Vagina (tissue), 2 donors: Measurements from ENCODE around the gene PLCB2. TPM values are rescaled to one million over a fixed set of nuclear protein-coding genes. Genes with fewer than 3 reads are reported as not detected.

Experiments used
- DNase-seq, 2 donors: peaks; one replicate each; pipeline ENCODE4 v3.0.0-alpha.2; 2017; ENCODE audit errors: extremely low spot score in 2 of 2
- H3K27ac ChIP-seq: fragments of 200-600 bp; sonication (generic); one replicate; pipeline ENCODE4 v1.5.1; 2019
- H3K27me3 ChIP-seq: fragments of 200-600 bp; sonication (generic); one replicate; pipeline ENCODE4 v1.5.1; 2019
- H3K36me3 ChIP-seq, 2 donors: fragments of 200-600 bp; sonication (generic); one replicate each; pipeline ENCODE4 v1.5.1; 2017 to 2019
- H3K4me1 ChIP-seq: fragments of 200-600 bp; sonication (generic); one replicate; pipeline ENCODE4 v1.5.1; 2019
- H3K4me3 ChIP-seq, 2 donors: fragments of 200-600 bp; sonication (generic); 1 replicate in 1 of 2; 2 replicates in 1 of 2; pipeline ENCODE4 v1.5.1; 2016 to 2019
- H3K9me3 ChIP-seq: fragments of 200-600 bp; sonication (generic); one replicate; pipeline ENCODE4 v1.5.1; 2019
- POLR2A ChIP-seq, 2 donors: fragments of 450-650 bp; IDR thresholded peaks; one replicate each; pipeline ENCODE4 v1.6.1; 2017; ENCODE audit warnings: antibody characterized with exemption in 2 of 2, mild to moderate bottlenecking in 2 of 2, moderate library complexity in 2 of 2
- POLR2AphosphoS5 ChIP-seq, 2 donors: sonication (generic); formaldehyde crosslinking; IDR thresholded peaks; one replicate each; pipeline ENCODE4 v1.9.0; 2017; ENCODE audit warnings: antibody characterized with exemption in 2 of 2, mild to moderate bottlenecking in 2 of 2, low read depth in 1 of 2; ENCODE audit not compliant: insufficient read depth in 1 of 2
- intact Hi-C: fragments of 100-400 bp; cut with DNase I; formaldehyde crosslinking; loops from one replicate; pipeline ENCODE4 v1.15.1; 2023
- total RNA-seq: library from RNA; depleted of rRNA; stranded (reverse); fragments of >200 nt; gene quantifications from one replicate; pipeline ENCODE4 v1.2.3, GENCODE V29; 2016
- TF ChIP-seq, protein P1 (sequence below), 3 experiments: fragments of 450-650 bp in 2 of 3; fragments of 200-600 bp in 1 of 3; sonication (generic) in 1 of 3; IDR thresholded peaks; one replicate each; pipeline ENCODE4 v1.5.1; 2017 to 2019; ENCODE audit warnings: antibody characterized with exemption in 3 of 3, mild to moderate bottlenecking in 2 of 3, moderate library complexity in 2 of 3

Gene PLCB2
- total RNA-seq, 1 donor from 2014 or later: 14.0 TPM

DNA sequence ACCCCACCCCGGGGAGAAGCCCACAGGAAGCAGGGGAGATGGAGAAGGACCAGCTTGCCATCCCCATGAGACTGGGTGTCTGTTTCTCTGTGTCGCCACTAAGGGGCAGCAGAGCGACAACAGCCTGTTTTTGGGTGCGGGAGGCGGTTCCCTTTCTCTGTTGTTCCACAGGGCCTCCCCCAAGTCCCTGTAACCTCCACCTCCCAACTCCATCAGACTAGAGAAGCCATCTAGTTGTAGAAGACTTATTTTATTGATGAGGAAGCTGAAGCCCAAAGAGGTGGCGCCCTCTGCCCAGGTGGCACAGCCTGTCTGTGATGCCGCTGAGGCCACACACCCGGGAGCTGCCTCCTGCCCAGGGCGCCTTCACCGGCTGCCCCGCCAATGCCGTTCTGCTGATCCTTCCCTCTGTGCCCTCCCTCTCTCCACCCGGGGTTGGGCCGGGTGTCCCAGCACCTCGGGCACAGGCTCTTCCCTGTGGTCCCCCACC, 36.9 kb upstream of the PLCB2 start:
- Histone ChIP-seq H3K9me3 (no peaks in the 10 kb centered on the region), H3K4me3 (no peak overlapping the region), H3K36me3 (no peaks in the 10 kb centered on the region), H3K27me3 (no peaks in the 10 kb centered on the region), H3K4me1 (peaks cover 46% of the 10 kb centered on the region), H3K27ac (no peak overlapping the region)
- DNase-seq: no peak
- TF ChIP-seq POLR2AphosphoS5 (IDR thresholded peaks at IDR 0.05; ENCODE audit: insufficient read depth in 1 of 2, low read depth in 1 of 2) (no peak), POLR2A (IDR thresholded peaks at IDR 0.05) (no peak)
- TF ChIP-seq, protein P1, sequence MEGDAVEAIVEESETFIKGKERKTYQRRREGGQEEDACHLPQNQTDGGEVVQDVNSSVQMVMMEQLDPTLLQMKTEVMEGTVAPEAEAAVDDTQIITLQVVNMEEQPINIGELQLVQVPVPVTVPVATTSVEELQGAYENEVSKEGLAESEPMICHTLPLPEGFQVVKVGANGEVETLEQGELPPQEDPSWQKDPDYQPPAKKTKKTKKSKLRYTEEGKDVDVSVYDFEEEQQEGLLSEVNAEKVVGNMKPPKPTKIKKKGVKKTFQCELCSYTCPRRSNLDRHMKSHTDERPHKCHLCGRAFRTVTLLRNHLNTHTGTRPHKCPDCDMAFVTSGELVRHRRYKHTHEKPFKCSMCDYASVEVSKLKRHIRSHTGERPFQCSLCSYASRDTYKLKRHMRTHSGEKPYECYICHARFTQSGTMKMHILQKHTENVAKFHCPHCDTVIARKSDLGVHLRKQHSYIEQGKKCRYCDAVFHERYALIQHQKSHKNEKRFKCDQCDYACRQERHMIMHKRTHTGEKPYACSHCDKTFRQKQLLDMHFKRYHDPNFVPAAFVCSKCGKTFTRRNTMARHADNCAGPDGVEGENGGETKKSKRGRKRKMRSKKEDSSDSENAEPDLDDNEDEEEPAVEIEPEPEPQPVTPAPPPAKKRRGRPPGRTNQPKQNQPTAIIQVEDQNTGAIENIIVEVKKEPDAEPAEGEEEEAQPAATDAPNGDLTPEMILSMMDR (IDR thresholded peaks at IDR 0.05): peak in 2 of 3 experiments; percentile 41 to 70
- intact Hi-C loops: loop anchor here (10.0 kb wide), 1 partner anchor 80 kb away; no protein-coding TSS in a partner anchor

DNA sequence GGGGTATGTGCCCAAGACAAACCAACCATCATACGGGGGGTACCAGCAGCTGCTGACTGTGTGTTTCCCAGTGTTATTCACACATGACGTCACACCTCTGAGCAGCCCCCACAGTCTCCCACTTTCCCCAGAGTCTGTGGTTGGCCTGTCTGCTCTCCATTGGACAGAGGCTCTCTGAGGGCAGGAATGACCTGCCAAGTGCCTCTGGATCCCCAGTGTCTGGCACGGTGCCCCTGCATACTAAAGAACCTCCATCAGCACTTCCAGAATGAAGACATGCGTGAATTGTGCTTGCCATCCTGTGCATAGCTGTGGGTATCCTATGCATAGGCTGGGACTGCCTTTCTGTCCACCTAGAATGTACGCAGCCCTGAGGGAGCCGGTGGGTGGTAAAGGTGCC, 36.5 kb upstream of the PLCB2 start:
- DNase-seq: no peak
- Histone ChIP-seq H3K4me3 (no peak overlapping the region), H3K9me3 (no peaks in the 10 kb centered on the region), H3K27ac (peak overlapping the region; percentile 94), H3K4me1 (peaks cover 51% of the 10 kb centered on the region), H3K27me3 (no peaks in the 10 kb centered on the region), H3K36me3 (no peaks in the 10 kb centered on the region)
- TF ChIP-seq, protein P1 (IDR thresholded peaks at IDR 0.05): no peak
- TF ChIP-seq POLR2A (IDR thresholded peaks at IDR 0.05) (no peak), POLR2AphosphoS5 (IDR thresholded peaks at IDR 0.05; ENCODE audit: insufficient read depth in 1 of 2, low read depth in 1 of 2) (no peak)
- intact Hi-C loops: loop anchor here (10.0 kb wide), 1 partner anchor 81 kb away; no protein-coding TSS in a partner anchor

DNA sequence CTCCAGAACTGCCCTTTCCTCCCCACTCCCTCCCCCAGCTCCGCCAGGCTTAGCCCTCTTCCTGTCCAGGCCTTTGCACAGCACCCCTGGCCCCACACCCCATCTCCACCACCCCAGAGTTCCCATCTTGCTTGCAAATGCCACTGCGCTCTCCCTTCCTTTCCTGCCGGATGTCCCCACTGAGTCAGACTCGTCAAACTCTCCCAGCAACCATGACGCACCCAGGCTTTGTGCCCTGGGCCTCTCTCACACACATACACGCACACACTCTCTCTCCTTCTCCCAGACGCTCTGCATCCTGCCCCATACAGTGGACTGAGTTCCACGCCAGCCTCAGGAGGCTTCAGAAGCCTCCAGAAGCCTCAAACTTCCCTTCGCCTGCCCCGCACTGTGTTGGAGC, 35.8 kb upstream of the PLCB2 start:
- no peaks in the 10 kb centered on the region for H3K36me3 ChIP-seq
- DNase-seq: no peak
- TF ChIP-seq, protein P1 (IDR thresholded peaks at IDR 0.05): no peak
- TF ChIP-seq POLR2AphosphoS5 (IDR thresholded peaks at IDR 0.05; ENCODE audit: insufficient read depth in 1 of 2, low read depth in 1 of 2): peak in 1 of 2 donors; percentile 44
- no peak overlapping the region for H3K4me3 ChIP-seq
- intact Hi-C loops: loop anchor here (10.0 kb wide), 1 partner anchor 81 kb away; no protein-coding TSS in a partner anchor
- no peaks in the 10 kb centered on the region for H3K27me3 ChIP-seq
- H3K4me1 ChIP-seq: peaks cover 58% of the 10 kb centered on the region
- H3K27ac ChIP-seq: peak overlapping the region; percentile 94
- H3K9me3 ChIP-seq: no peaks in the 10 kb centered on the region

DNA sequence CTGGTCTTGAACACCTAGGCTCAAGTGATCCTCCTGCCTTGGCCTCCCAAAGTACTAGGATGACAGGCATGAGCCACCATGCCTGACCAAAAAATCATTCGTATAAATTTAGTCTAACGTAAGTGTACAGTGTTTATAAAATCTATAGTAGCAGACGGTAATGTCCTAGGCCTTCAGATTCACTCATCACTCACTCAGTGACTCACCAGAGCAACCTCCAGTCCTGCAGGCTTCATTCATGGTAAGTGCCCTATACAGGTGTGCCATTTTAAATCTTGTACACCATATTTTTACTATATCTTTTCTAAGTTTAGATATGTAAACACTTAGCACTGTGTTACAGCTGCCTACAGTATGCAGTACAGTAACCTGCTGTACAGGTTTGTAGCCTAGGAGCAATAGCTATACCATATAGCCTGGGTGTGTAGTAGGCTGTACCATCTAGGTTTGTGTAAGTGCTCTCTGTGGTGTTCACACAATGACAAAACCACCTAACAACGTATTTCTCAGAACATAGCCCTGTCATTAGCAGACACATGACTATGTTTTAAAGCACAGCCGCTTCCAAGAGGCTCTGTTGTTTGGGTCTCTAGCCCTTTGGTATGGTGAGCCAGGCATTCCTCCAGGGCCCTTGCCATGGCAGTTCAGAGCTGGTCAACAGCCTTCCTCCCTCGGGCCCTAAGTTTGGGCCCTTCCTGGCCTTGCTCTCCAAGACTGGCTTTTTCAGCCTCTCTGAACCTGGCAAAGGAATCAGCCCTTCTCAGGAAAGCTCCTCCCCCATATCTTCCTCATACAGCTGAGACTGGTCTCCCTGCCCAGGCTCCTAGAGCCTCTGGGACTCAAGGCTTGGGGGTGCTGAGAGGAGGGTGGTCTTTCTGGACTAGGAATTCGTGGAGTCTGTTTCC, 34.9 kb upstream of the PLCB2 start:
- Histone ChIP-seq H3K9me3 (no peaks in the 10 kb centered on the region), H3K27me3 (no peaks in the 10 kb centered on the region), H3K4me1 (peaks cover 66% of the 10 kb centered on the region), H3K36me3 (no peaks in the 10 kb centered on the region), H3K27ac (peak overlapping the region; percentile 94), H3K4me3 (no peak overlapping the region)
- TF ChIP-seq POLR2A (IDR thresholded peaks at IDR 0.05) (no peak), POLR2AphosphoS5 (IDR thresholded peaks at IDR 0.05; ENCODE audit: insufficient read depth in 1 of 2, low read depth in 1 of 2) (peak in 1 of 2 donors; percentile 7)
- TF ChIP-seq, protein P1 (IDR thresholded peaks at IDR 0.05): no peak
- intact Hi-C loops: loop anchor here (10.0 kb wide), 1 partner anchor 82 kb away; no protein-coding TSS in a partner anchor
- DNase-seq: no peak
